DND-41 (cell line): Measurements from ENCODE around the gene MOB4.

Experiments used
- ATAC-seq: fragments of 200-7000 bp; cut with Tn5 transposase; 3 replicates; pipeline ENCODE4 v1.9.1; 2021; ENCODE audit warnings: low read depth; ENCODE audit not compliant: insufficient read depth
- DNase-seq: peaks from one replicate; pipeline ENCODE4 v3.0.0-alpha.2; 2020
- H2AFZ ChIP-seq: 2 replicates; pipeline ENCODE4 v1.6.0; 2012; ENCODE audit warnings: low read depth, low read length
- H3K27ac ChIP-seq: 2 replicates; pipeline ENCODE4 v1.5.1; 2012; ENCODE audit warnings: low read length, inconsistent platforms
- H3K27me3 ChIP-seq: fragments of 200-600 bp; sonication (generic); 2 replicates; pipeline ENCODE4 v1.6.0; 2012; ENCODE audit warnings: low read length, mild to moderate bottlenecking, inconsistent platforms; ENCODE audit not compliant: insufficient read depth, poor library complexity
- H3K36me3 ChIP-seq: 2 replicates; pipeline ENCODE4 v1.5.1; 2012; ENCODE audit warnings: low read length, inconsistent platforms; ENCODE audit not compliant: insufficient read depth
- H3K4me1 ChIP-seq: 2 replicates; pipeline ENCODE4 v1.5.1; 2012; ENCODE audit warnings: mild to moderate bottlenecking, low read length; ENCODE audit not compliant: insufficient read depth
- H3K4me2 ChIP-seq: 2 replicates; pipeline ENCODE4 v1.6.0; 2012; ENCODE audit warnings: mild to moderate bottlenecking, moderate library complexity, low read length, inconsistent platforms; ENCODE audit not compliant: insufficient read depth
- H3K4me3 ChIP-seq, 2 experiments: fragments of 200-600 bp in 1 of 2; shearing (Covaris generic) in 1 of 2; 2 replicates each; pipeline ENCODE4 v1.5.1; 2012 to 2016; ENCODE audit warnings: inconsistent platforms in 2 of 2, low read length in 2 of 2, mild to moderate bottlenecking in 2 of 2, low read depth in 1 of 2, moderate library complexity in 1 of 2
- H3K79me2 ChIP-seq: 2 replicates; pipeline ENCODE4 v1.6.0; 2012; ENCODE audit warnings: low read length, inconsistent platforms; ENCODE audit not compliant: insufficient read depth
- H3K9ac ChIP-seq: 2 replicates; pipeline ENCODE4 v1.6.0; 2012; ENCODE audit warnings: low read depth, mild to moderate bottlenecking, inconsistent platforms, low read length, moderate library complexity
- H3K9me3 ChIP-seq: 2 replicates; pipeline ENCODE4 v1.5.1; 2012; ENCODE audit warnings: low read length, moderate library complexity, mild to moderate bottlenecking, inconsistent platforms; ENCODE audit not compliant: insufficient read depth, severe bottlenecking
- H4K20me1 ChIP-seq: 2 replicates; pipeline ENCODE4 v1.6.0; 2012; ENCODE audit warnings: low read length; ENCODE audit not compliant: insufficient read depth
- EZH2 ChIP-seq: IDR thresholded peaks from 3 replicates; pipeline ENCODE4 v1.6.1; 2012; ENCODE audit warnings: borderline replicate concordance, low read depth, mild to moderate bottlenecking, moderate library complexity, low read length, inconsistent platforms; ENCODE audit not compliant: severe bottlenecking
- TF ChIP-seq, protein P1 (sequence below): IDR thresholded peaks from 2 replicates; pipeline ENCODE4 v1.5.1; 2012; ENCODE audit warnings: borderline replicate concordance, low read length, moderate library complexity, mild to moderate bottlenecking; ENCODE audit not compliant: poor library complexity, severe bottlenecking; ENCODE audit errors: extremely low read depth

Gene MOB4

DNA sequence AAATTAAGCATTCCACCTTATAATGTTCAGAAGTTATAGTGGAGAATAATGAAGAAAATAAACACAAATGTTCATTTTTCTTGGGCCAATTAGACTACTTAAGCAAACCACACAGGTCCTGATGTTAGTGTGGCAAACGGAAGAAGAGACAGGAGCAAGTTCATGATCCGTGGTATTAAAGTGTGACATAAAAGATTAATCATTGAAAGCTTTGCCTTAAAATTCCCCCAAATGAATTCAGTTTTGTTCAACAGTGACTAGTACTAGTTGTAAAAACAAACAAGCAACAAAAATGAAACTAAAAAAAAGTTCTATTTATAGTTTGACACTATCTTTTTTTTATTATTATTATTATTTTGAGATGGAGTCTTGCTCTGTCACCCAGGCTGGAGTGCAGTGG lies 85.9 kb downstream of the MOB4 start:
- H3K79me2 ChIP-seq: no peaks in the 10 kb centered on the region

More for the DNA sequence above, 85.9 kb downstream of the MOB4 start:
- no peak overlapping the region for H3K27ac ChIP-seq
- H3K27me3 ChIP-seq: peaks cover 2% of the 10 kb centered on the region
- no peak overlapping the region for H3K4me2 ChIP-seq
- no peaks in the 10 kb centered on the region for H3K36me3 ChIP-seq
- no peaks in the 10 kb centered on the region for H3K4me1 ChIP-seq
- no peak for ATAC-seq
- no peaks in the 10 kb centered on the region for H4K20me1 ChIP-seq
- no peak overlapping the region for H3K4me3 ChIP-seq
- TF ChIP-seq, protein P1, sequence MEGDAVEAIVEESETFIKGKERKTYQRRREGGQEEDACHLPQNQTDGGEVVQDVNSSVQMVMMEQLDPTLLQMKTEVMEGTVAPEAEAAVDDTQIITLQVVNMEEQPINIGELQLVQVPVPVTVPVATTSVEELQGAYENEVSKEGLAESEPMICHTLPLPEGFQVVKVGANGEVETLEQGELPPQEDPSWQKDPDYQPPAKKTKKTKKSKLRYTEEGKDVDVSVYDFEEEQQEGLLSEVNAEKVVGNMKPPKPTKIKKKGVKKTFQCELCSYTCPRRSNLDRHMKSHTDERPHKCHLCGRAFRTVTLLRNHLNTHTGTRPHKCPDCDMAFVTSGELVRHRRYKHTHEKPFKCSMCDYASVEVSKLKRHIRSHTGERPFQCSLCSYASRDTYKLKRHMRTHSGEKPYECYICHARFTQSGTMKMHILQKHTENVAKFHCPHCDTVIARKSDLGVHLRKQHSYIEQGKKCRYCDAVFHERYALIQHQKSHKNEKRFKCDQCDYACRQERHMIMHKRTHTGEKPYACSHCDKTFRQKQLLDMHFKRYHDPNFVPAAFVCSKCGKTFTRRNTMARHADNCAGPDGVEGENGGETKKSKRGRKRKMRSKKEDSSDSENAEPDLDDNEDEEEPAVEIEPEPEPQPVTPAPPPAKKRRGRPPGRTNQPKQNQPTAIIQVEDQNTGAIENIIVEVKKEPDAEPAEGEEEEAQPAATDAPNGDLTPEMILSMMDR: no peak
- no peak for TF ChIP-seq EZH2
- no peak for DNase-seq
- no peak overlapping the region for H2AFZ ChIP-seq
- H3K9me3 ChIP-seq: no peaks in the 10 kb centered on the region
- no peak overlapping the region for H3K9ac ChIP-seq
